Spinal cord (tissue), 10 donors: Measurements from ENCODE around the gene ACAP2. TPM values are rescaled to one million over a fixed set of nuclear protein-coding genes. Genes with fewer than 3 reads are reported as not detected.
A peak's percentile ranks its signal among the peaks of the same experiment; 100 is the strongest.

Experiments used
- DNase-seq, 6 donors: peaks; one replicate each; pipeline versions ENCODE4 v3.0.0 to v3.0.0-alpha.2; 2013 to 2015; ENCODE audit warnings: low spot score in 6 of 6, low read depth in 4 of 6
- H3K27ac ChIP-seq: one replicate; pipeline ENCODE4 v1.5.1; 2013; ENCODE audit warnings: low read depth, low read length, control low read depth
- H3K27me3 ChIP-seq: one replicate; pipeline ENCODE4 v1.6.1; 2013; ENCODE audit warnings: low read length; ENCODE audit not compliant: control insufficient read depth, insufficient read depth
- H3K36me3 ChIP-seq: one replicate; pipeline ENCODE4 v1.6.1; 2013; ENCODE audit warnings: low read length; ENCODE audit not compliant: control insufficient read depth, insufficient read depth
- H3K4me1 ChIP-seq: one replicate; pipeline ENCODE4 v1.6.1; 2013; ENCODE audit warnings: low read length; ENCODE audit not compliant: control insufficient read depth, insufficient read depth
- H3K4me3 ChIP-seq: one replicate; pipeline ENCODE4 v1.5.1; 2013; ENCODE audit warnings: low read depth, low read length, control low read depth
- H3K9me3 ChIP-seq: one replicate; pipeline ENCODE4 v1.6.1; 2013; ENCODE audit warnings: low read length; ENCODE audit not compliant: control insufficient read depth, insufficient read depth
- WGBS: methylation state at CpG from one replicate; pipeline ENCODE4 v1.1.5; 2013; ENCODE audit warnings: missing lambda C conversion rate; ENCODE audit not compliant: insufficient coverage; 5-methylcytosine and 5-hydroxymethylcytosine counted together
- polyA plus RNA-seq, 2 donors: library from polyadenylated mRNA; unstranded; fragments of 120-200 nt; gene quantifications; one replicate each; pipeline ENCODE4 v1.2.1, GENCODE V29; 2013; ENCODE audit not compliant: insufficient read length in 2 of 2
- total RNA-seq, 2 donors: library from RNA; depleted of rRNA in 1 of 2; stranded (reverse); fragments of 120-200 nt in 1 of 2; fragments of >200 nt in 1 of 2; gene quantifications; one replicate each; pipeline versions ENCODE4 v1.2.3 to v1.2.4, GENCODE V29; 2013 to 2014
- donor health status: healthy.

ACAP2 gene
- total and polyA plus RNA-seq, 4 donors = 34.5 to 197 (median 57.2) TPM

DNA sequence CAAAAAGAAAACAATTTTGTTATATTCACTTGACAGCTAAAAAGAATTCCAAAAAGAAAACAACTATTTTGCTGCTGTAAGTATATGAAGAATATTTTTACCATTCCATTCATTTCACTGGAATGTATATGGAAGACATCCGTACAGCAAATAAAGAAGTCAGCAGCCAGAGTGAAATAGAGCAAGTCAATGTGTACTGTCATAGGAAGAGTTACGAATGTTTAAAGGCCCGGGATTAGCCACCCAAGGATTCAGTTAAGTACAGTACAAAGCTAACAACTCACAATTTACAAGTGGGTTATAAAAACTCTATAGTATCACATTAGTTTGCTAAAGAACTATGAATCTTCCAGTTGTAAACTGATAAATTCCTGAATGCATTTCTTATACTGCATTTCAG, 157.4 kb downstream of the ACAP2 start:
- no CpG with 5 or more reads among the region's 3 CpGs for WGBS
- Histone ChIP-seq H3K9me3 (no peaks in the 10 kb centered on the region), H3K27me3 (no peaks in the 10 kb centered on the region), H3K27ac (no peak overlapping the region), H3K36me3 (peaks cover 18% of the 10 kb centered on the region), H3K4me1 (no peaks in the 10 kb centered on the region), H3K4me3 (no peak overlapping the region)
- no peak for DNase-seq

DNA sequence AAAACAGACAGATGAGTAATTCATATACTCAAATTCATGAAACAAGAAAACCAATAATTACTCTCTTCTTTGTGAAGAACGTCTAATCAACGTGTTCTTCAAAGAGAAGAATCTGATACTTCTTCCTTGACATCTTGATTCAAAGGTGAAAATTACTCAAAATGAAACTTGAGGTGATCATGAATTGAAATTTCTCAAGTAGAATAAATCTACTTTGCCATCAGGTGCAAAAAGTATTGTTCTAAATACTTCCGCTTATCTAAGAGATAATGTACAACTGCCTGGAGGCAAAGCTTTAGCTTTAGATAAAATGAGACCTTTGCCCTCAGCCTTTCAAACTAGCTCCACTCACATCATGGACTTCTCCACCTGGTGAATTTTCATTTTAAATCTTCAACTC, 158.0 kb downstream of the ACAP2 start:
- H3K27me3 ChIP-seq = no peaks in the 10 kb centered on the region
- no peaks in the 10 kb centered on the region for H3K9me3 ChIP-seq
- H3K4me3 ChIP-seq = no peak overlapping the region
- H3K27ac ChIP-seq = no peak overlapping the region
- DNase-seq = no peak
- peaks cover 14% of the 10 kb centered on the region for H3K36me3 ChIP-seq
- WGBS = 100% methylated on average over 1 of the region's 3 CpGs
- no peaks in the 10 kb centered on the region for H3K4me1 ChIP-seq

DNA sequence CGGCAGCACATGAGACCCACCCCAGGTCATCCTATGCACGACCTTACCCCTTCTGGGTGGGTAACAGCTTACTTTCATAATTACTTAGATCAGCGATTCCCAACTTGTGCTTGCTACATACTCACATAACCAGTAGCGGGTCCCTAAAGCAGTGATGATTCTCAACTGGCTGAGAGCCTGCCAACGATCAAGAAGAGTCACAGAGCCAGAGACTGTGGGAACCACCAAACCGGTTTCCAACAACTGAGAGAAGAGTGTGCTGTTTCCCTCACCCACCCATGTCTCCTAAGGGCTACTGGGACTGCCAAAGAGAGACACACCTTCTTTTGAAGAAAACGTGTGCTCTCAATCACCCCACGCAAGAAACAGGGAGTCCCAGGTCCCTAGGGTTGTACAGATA, 159.9 kb downstream of the ACAP2 start:
- 90% methylated on average over 6 of the region's 8 CpGs for WGBS
- no peaks in the 10 kb centered on the region for H3K9me3 ChIP-seq
- no peak overlapping the region for H3K4me3 ChIP-seq
- no peak for DNase-seq
- H3K27ac ChIP-seq = no peak overlapping the region
- H3K36me3 ChIP-seq = peaks cover 2% of the 10 kb centered on the region
- H3K27me3 ChIP-seq = no peaks in the 10 kb centered on the region
- H3K4me1 ChIP-seq = no peaks in the 10 kb centered on the region

DNA sequence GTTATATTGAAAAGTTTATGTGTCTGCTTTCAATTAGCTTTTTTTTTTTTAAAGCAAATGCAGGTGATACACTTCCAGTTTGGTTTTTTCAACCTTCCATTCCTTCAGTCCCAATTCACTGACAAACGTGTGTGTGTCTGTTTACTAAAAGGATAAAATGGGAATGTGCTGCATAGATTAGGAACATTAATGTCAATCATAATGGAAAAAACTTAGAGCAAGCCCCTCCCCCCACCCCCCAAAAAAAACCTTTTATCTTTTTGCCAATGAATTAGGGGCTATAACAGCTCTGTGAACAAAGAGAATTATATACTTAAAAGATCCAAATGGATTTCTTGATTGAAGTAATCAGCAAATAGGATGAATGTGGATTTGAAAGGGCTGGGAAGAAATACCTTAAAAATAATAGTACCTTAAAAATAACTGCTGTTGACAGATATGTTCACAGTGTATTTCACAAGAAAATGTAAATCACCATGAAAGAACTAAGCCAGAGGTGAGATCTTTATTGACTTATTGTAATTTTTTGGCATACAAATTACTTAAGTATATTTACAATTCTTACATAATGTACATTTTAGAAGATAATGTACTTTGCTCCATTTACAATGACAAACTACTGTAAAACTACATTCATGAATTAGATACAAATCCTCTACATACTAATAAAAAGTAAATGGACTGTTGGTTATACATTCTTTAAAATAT, 168.4 kb downstream of the ACAP2 start:
- no peak for DNase-seq
- Histone ChIP-seq H3K36me3 (no peaks in the 10 kb centered on the region), H3K27me3 (no peaks in the 10 kb centered on the region), H3K9me3 (no peaks in the 10 kb centered on the region), H3K27ac (no peak overlapping the region), H3K4me3 (no peak overlapping the region), H3K4me1 (peaks cover 16% of the 10 kb centered on the region)
- no CpG with 5 or more reads among the region's 1 CpG for WGBS

DNA sequence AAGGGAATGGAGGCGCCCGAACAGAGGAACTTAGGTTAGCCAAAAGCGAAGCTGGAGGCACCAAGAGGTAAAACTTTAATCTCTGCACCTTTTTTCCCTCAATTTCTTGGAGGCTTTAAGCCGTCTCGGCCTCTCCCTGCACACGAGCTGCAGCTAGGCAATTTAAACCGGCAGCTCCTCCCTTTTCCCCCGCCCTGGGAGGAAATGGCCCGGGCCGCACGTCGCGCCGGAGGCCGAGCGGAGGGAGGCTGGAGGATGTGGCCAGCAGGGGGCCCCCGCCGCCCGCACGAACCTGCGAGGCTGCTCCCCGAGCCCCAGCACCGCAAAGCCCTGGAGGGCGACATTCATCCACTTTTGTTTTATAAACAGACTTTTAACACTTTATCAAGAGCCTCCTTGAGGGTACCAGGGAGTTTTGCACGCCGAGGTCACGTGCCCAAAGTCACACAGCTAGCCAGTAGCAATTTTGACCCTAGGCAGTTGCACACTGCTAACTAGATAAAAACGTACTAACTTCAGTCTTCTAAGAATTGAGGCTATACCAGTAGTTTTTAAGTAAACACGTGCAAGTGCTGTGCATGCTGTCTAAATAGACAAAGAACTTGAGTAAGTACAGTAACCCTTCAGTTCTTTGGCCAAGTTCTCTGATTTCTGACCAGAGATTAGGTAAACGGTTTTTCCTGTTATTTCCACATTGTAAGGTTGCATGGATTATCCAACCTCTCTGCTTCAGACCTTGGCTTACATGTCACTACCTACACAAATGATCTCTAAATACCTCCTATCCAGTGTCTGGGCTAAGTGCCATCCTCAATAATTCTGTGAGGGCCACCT, 171.2 kb downstream of the ACAP2 start:
- 0% methylated on average over 27 of the region's 30 CpGs for WGBS
- Histone ChIP-seq H3K4me3 (peak overlapping the region; percentile 84), H3K27me3 (no peaks in the 10 kb centered on the region), H3K36me3 (peaks cover 6% of the 10 kb centered on the region), H3K27ac (peak overlapping the region; percentile 95), H3K9me3 (no peaks in the 10 kb centered on the region), H3K4me1 (peaks cover 24% of the 10 kb centered on the region)
- peak in 5 of 6 donors; percentile 75 to 95 (median 80) for DNase-seq

DNA sequence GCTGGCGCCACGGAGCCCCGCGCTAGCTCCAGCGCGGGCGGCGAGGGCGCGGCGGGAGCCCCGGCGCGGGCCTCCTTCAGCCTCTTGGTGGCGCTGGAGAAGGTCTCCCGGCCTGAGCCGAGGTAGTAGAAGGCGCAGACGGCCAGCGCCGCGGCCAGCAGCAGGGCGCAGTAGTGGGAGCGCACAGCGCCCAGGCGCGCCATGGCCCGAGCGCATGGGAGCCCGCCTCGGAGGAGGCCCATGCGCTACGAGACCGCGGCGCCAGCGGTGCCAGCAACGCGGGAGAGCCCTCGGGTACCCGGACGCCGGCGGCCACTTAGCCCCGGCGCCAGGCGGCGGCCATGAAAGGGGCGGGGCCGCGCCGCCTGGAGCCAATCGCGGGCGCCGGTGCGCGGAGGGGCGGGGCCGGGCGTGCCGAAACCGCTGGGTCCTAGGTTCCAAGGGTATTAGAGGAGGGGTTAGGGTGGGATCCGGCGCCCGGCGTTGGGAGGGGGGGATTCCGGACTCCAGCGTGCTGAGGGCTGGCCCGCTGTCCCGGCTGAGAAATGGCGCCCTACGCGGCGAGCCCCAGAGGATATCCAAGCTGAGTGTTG, 171.9 kb downstream of the ACAP2 start, which contains the start of gene XXYLT1:
TSS of gene XXYLT1 (minus strand) at position 343 of the 593 bp plus-strand sequence. CDS start at position 242, 101 bp downstream.
- Histone ChIP-seq H3K36me3 (peaks cover 11% of the 10 kb centered on the region), H3K27ac (peak within 1 kb of the TSS; percentile 95), H3K4me3 (peak within 1 kb of the TSS; percentile 84), H3K27me3 (no peaks in the 10 kb centered on the region), H3K9me3 (no peaks in the 10 kb centered on the region), H3K4me1 (peaks cover 24% of the 10 kb centered on the region)
- DNase-seq = peak in 5 of 6 donors; percentile 85 to 97 (median 87)
- WGBS = 0% methylated on average over 75 of the region's 75 CpGs

DNA sequence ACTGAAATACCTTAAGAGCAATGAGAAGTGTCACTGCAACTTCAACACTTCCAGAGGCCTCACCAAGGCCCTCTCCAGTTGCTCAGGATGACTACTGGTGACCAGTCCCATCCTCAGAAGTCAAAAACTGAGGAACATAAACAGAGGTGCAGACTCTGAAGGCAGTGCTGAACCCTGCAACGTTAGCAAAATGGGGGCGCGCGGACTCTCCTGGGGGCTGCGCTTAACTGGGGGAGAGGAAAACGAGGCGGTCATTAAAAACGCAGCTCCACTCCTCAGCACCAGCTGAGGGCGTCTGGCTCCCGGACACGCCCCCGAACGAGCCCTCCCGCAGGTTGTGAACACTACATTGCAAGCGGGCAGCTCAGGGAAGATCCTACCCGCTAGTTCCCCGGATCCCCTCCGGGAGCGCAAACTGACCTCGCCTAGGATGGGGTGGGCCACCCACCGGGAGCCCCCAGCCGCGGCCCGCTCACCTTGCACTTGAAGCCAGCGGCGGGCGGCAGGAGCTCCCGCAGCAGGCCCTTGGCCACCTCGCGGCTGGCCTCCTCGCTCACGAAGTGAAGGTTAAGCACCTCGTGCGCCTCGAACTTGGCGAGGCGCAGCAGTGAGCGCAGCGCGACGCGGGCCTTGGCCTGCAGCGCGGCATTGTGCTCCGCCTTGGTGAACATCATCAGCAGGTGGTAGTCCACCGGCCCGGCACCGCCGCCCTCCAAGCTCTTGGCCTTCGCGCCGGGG, 172.6 kb downstream of the ACAP2 start:
- under 1% methylated on average over 51 of the region's 52 CpGs for WGBS
- H3K4me1 ChIP-seq = peaks cover 24% of the 10 kb centered on the region
- peak overlapping the region; percentile 84 for H3K4me3 ChIP-seq
- peak in 2 of 6 donors; percentile 67 to 74 for DNase-seq
- peak overlapping the region; percentile 95 for H3K27ac ChIP-seq
- peaks cover 16% of the 10 kb centered on the region for H3K36me3 ChIP-seq
- no peaks in the 10 kb centered on the region for H3K9me3 ChIP-seq
- H3K27me3 ChIP-seq = no peaks in the 10 kb centered on the region

DNA sequence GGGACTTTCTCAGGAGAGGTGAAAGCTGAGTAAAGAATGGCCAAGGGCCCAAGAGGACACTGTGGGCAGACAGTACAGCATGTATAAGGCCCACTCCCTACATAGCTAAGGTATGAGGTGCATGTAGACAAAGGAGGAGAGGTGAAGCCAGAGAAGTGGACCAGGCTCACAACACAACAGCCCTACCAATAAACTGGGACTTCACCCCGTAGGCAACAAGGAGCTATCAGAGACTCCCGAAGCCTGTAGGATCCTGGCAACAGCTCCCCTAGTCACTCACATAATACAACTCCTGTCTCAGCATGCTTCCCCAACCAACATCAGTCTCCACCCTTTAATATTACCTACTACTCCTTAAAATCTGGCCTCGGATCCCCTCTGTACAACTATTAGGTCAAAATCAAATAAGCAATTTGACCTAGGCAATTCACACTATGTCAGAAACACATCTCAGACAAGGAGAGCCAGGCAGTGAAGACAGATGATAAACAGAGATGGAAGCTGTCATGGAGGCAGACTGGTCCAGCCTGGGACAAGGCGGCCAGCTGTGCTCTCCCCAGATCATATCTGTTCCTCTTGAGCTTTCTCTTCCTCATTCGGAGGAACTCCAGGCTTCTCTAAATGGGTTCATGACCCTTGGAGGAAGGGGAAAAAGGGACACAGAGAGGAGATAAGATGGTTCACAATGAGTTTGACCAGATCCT, 173.3 kb downstream of the ACAP2 start:
- WGBS = 76% methylated on average over 3 of the region's 5 CpGs
- H3K27ac ChIP-seq = no peak overlapping the region
- H3K27me3 ChIP-seq = no peaks in the 10 kb centered on the region
- H3K9me3 ChIP-seq = no peaks in the 10 kb centered on the region
- no peak for DNase-seq
- H3K36me3 ChIP-seq = peaks cover 17% of the 10 kb centered on the region
- H3K4me1 ChIP-seq = peaks cover 24% of the 10 kb centered on the region
- H3K4me3 ChIP-seq = peak overlapping the region; percentile 84
